ENCODE measurements around the gene CEP112.

DNA sequence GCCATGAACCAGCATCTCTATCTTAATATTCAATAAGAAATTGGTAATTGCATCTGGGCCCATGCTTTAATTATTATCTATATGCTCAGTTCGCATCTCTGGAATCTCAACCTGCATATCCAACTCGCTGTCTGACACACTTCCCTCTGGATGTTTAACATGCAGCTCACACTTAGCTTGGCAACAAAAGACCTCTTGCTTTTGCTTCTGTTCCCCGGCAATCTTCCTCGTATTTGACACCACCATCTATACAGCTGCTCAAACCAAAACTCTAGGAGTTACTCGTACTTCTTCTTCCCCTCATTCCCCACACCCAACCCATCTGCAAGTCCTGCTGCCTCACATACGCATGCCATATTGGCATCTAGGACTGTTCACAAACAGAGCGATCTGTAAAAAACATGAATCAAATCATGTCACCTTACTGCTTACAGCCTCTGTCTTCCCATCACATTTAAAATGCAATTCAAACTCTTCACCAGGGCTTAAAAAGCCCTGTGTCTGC lies 300.6 kb downstream of the CEP112 start:
- TF ChIP-seq, protein P1, sequence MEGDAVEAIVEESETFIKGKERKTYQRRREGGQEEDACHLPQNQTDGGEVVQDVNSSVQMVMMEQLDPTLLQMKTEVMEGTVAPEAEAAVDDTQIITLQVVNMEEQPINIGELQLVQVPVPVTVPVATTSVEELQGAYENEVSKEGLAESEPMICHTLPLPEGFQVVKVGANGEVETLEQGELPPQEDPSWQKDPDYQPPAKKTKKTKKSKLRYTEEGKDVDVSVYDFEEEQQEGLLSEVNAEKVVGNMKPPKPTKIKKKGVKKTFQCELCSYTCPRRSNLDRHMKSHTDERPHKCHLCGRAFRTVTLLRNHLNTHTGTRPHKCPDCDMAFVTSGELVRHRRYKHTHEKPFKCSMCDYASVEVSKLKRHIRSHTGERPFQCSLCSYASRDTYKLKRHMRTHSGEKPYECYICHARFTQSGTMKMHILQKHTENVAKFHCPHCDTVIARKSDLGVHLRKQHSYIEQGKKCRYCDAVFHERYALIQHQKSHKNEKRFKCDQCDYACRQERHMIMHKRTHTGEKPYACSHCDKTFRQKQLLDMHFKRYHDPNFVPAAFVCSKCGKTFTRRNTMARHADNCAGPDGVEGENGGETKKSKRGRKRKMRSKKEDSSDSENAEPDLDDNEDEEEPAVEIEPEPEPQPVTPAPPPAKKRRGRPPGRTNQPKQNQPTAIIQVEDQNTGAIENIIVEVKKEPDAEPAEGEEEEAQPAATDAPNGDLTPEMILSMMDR (IDR thresholded peaks at IDR 0.05; ENCODE audit: insufficient read depth, low read length, poor library complexity, severe bottlenecking) = no peak
- TF ChIP-seq EZH2phosphoT487 (conservative IDR thresholded peaks at IDR 0.05; ENCODE audit: low read length) = no peak

Data from SU-DHL-6 (cell line).